Measurements from ENCODE around the gene MAP7. TPM values are rescaled to one million over a fixed set of nuclear protein-coding genes. Genes with fewer than 3 reads are reported as not detected.

MAP7 gene
- total and polyA plus RNA-seq, 9 of the 15 experiments (the other 6 are each of a cell fraction or from before 2014, with no cell fraction given): 0.76 to 7.7 (median 3.9) TPM

GRCh38 chr6:136532030-136532429 lies 18.2 kb downstream of the MAP7 start:
- TF ChIP-seq NRF1 (conservative IDR thresholded peaks at IDR 0.05 in 1 of 2, IDR thresholded peaks at IDR 0.05 in 1 of 2): no peak
- no peak for TF ChIP-seq NFIC (IDR thresholded peaks at IDR 0.05)
- TF ChIP-seq RAD51 (IDR thresholded peaks at IDR 0.05; ENCODE audit: borderline replicate concordance, low read depth): no peak
- TF ChIP-seq HEY1 (CRISPR knock-in tag; IDR thresholded peaks at IDR 0.05; ENCODE audit: borderline replicate concordance): no peak
- no peak for TF ChIP-seq POLR2AphosphoS2 (IDR thresholded peaks at IDR 0.05; ENCODE audit: low read length)
- no peak for TF ChIP-seq HMGN3 (IDR thresholded peaks at IDR 0.05; ENCODE audit: borderline replicate concordance, extremely low read depth, insufficient read length, low read depth, low read length)
- TF ChIP-seq E2F5 (CRISPR knock-in tag; IDR thresholded peaks at IDR 0.05): no peak
- TF ChIP-seq SIN3B (IDR thresholded peaks at IDR 0.05; ENCODE audit: low read depth): no peak
- no peak for TF ChIP-seq DLX4 (CRISPR knock-in tag; IDR thresholded peaks at IDR 0.05)
- no peak for TF ChIP-seq CREB3L1 (IDR thresholded peaks at IDR 0.05; ENCODE audit: borderline replicate concordance, low read depth)
- TF ChIP-seq SAP30 (IDR thresholded peaks at IDR 0.05; ENCODE audit: borderline replicate concordance, insufficient read depth, low read depth, low read length, poor library complexity, severe bottlenecking): no peak
- TF ChIP-seq HNRNPL (IDR thresholded peaks at IDR 0.05; ENCODE audit: low read depth, low read length): no peak
- no peak for TF ChIP-seq ELK1 (CRISPR knock-in tag; IDR thresholded peaks at IDR 0.05)
- no peak for TF ChIP-seq CC2D1A (IDR thresholded peaks at IDR 0.05)
- TF ChIP-seq POLR3G (IDR thresholded peaks at IDR 0.05; ENCODE audit: extremely low read depth, insufficient read length, insufficient replicate concordance): no peak
- no peak for TF ChIP-seq EP400 (IDR thresholded peaks at IDR 0.05)
- TF ChIP-seq ZBED1 (IDR thresholded peaks at IDR 0.05): no peak
- TF ChIP-seq CTCF (IDR thresholded peaks at IDR 0.05 in 2 of 3, conservative IDR thresholded peaks at IDR 0.05 in 1 of 3; ENCODE audit: insufficient read depth in 2 of 3, low read depth in 1 of 3, low read length in 3 of 3): no peak
- ChIA-PET POLR2A (interaction anchor here (0.6 to 0.7 kb wide), 2 partner anchors 64 to 243 kb away, joined by 3 read pairs; partner anchors contain the start of gene BCLAF1), CTCF (ENCODE audit: low intra/inter-chr PET ratio) (no interaction called here)
- no peak overlapping the region for H3K27ac ChIP-seq (ENCODE audit: extremely low read depth, low read depth, low read length)
- ATAC-seq (no peak), DNase-seq (ENCODE audit: extremely low read depth in 1 of 4, low spot score in 3 of 4) (no peak), FAIRE-seq (no peak)
- H3K27me3 ChIP-seq (ENCODE audit: control insufficient read depth in 2 of 2, insufficient read depth in 2 of 2, low read length in 2 of 2): peaks cover 10 to 23% of the 10 kb centered on the region in 2 experiments; a peak in 4 of 5 replicates
- in situ Hi-C loops (cut with MboI): loop anchor here (25.0 kb wide), 1 partner anchor 195 kb away; no protein-coding TSS in a partner anchor
- H2AFZ ChIP-seq (ENCODE audit: low read depth, low read length): no peak overlapping the region
- H4K20me1 ChIP-seq (replicated peaks; ENCODE audit: control insufficient read depth, insufficient read depth, low read length): no peaks in the 10 kb centered on the region
- H3K4me2 ChIP-seq (ENCODE audit: insufficient read depth, low read length): no peak overlapping the region
- BruUV-seq (replicated peaks): no TSS peak
- no peak overlapping the region for H3K9ac ChIP-seq (ENCODE audit: insufficient read depth in 1 of 2, low read depth in 2 of 2, low read length in 2 of 2)
- 12% methylated on average over 6 of the region's 6 CpGs for WGBS (ENCODE audit: insufficient coverage, low coverage, missing lambda C conversion rate)
- no peak overlapping the region for H3K4me3 ChIP-seq
- intact Hi-C loops (cut with micrococcal nuclease): no loop called here
- no peaks in the 10 kb centered on the region for H3K4me1 ChIP-seq (replicated peaks in 1 of 2; ENCODE audit: control insufficient read depth in 2 of 2, insufficient read depth in 2 of 2, low read length in 2 of 2)
- no peaks in the 10 kb centered on the region for H3K9me1 ChIP-seq (ENCODE audit: control insufficient read depth, insufficient read depth, low read length)
- H3K36me3 ChIP-seq (ENCODE audit: control insufficient read depth, insufficient read depth, low read length): no peaks in the 10 kb centered on the region
- H3K79me2 ChIP-seq (ENCODE audit: control insufficient read depth, insufficient read depth, low read length): no peaks in the 10 kb centered on the region
- no peaks in the 10 kb centered on the region for H3K9me3 ChIP-seq (replicated peaks; ENCODE audit: control insufficient read depth, insufficient read depth, low read depth, low read length)
